Sigmoid colon (tissue), 4 donors: Measurements from ENCODE around the gene ROPN1.

Source experiments
- EP300 ChIP-seq, 4 donors: sonication (generic); formaldehyde crosslinking; IDR thresholded peaks; one replicate each; pipeline ENCODE4 v1.6.1; 2017; ENCODE audit warnings: antibody characterized with exemption in 4 of 4
- POLR2A ChIP-seq, 2 donors: fragments of 450-650 bp; IDR thresholded peaks; one replicate each; pipeline ENCODE4 v1.6.1; 2016; ENCODE audit warnings: antibody characterized with exemption in 2 of 2, mild to moderate bottlenecking in 2 of 2, moderate library complexity in 2 of 2
- POLR2AphosphoS5 ChIP-seq, 4 donors: sonication (generic); formaldehyde crosslinking; IDR thresholded peaks; one replicate each; pipeline ENCODE4 v1.6.1; 2017; ENCODE audit warnings: antibody characterized with exemption in 4 of 4
- TF ChIP-seq, protein P1 (sequence below), 4 experiments: fragments of 450-650 bp in 3 of 4; fragments of 200-600 bp in 1 of 4; IDR thresholded peaks; one replicate each; pipeline ENCODE4 v1.5.1; 2016 to 2019; ENCODE audit warnings: antibody characterized with exemption in 4 of 4, mild to moderate bottlenecking in 3 of 4, moderate library complexity in 2 of 4

- TF ChIP-seq POLR2A (IDR thresholded peaks at IDR 0.05) = no peak
- TF ChIP-seq, protein P1, sequence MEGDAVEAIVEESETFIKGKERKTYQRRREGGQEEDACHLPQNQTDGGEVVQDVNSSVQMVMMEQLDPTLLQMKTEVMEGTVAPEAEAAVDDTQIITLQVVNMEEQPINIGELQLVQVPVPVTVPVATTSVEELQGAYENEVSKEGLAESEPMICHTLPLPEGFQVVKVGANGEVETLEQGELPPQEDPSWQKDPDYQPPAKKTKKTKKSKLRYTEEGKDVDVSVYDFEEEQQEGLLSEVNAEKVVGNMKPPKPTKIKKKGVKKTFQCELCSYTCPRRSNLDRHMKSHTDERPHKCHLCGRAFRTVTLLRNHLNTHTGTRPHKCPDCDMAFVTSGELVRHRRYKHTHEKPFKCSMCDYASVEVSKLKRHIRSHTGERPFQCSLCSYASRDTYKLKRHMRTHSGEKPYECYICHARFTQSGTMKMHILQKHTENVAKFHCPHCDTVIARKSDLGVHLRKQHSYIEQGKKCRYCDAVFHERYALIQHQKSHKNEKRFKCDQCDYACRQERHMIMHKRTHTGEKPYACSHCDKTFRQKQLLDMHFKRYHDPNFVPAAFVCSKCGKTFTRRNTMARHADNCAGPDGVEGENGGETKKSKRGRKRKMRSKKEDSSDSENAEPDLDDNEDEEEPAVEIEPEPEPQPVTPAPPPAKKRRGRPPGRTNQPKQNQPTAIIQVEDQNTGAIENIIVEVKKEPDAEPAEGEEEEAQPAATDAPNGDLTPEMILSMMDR (IDR thresholded peaks at IDR 0.05) = no peak
- TF ChIP-seq POLR2AphosphoS5 (IDR thresholded peaks at IDR 0.05) = no peak
- no peak for TF ChIP-seq EP300 (IDR thresholded peaks at IDR 0.05)
Observed at GRCh38 chr3:123984957-123985356, 7.0 kb downstream of the ROPN1 start.
